Neural cell (in vitro differentiated cells): Measurements from ENCODE around the gene SFXN4.

ENCODE experiments used
- EP300 ChIP-seq: fragments of 450-650 bp; conservative IDR thresholded peaks from 2 replicates; pipeline ENCODE4 v1.6.1; 2014; ENCODE audit warnings: antibody characterized with exemption, mild to moderate bottlenecking, moderate library complexity; ENCODE audit not compliant: poor library complexity, severe bottlenecking
- EZH2 ChIP-seq: fragments of 200-600, 300-800 bp; shearing (Covaris generic), sonication (generic); IDR thresholded peaks from 2 replicates; pipeline ENCODE4 v1.6.1; 2014; ENCODE audit warnings: antibody characterized with exemption, low read length, borderline replicate concordance, mild to moderate bottlenecking; ENCODE audit not compliant: insufficient read depth, poor library complexity, severe bottlenecking
- MXI1 ChIP-seq: fragments of 450-650 bp; conservative IDR thresholded peaks from 2 replicates; pipeline ENCODE4 v1.6.1; 2014; ENCODE audit warnings: antibody characterized with exemption, mild to moderate bottlenecking; ENCODE audit not compliant: poor library complexity, severe bottlenecking
- RAD21 ChIP-seq: fragments of 450-650 bp; conservative IDR thresholded peaks from 2 replicates; pipeline ENCODE4 v1.6.1; 2014; ENCODE audit warnings: antibody characterized with exemption, mild to moderate bottlenecking, moderate library complexity
- TAF1 ChIP-seq: IDR thresholded peaks from 2 replicates; pipeline ENCODE4 v1.6.1; 2012; ENCODE audit warnings: low read depth
- TF ChIP-seq, protein P1 (sequence below): fragments of 450-650 bp; IDR thresholded peaks from 2 replicates; pipeline ENCODE4 v1.5.1; 2014; ENCODE audit warnings: antibody characterized with exemption, mild to moderate bottlenecking, moderate library complexity; ENCODE audit not compliant: poor library complexity, severe bottlenecking

DNA sequence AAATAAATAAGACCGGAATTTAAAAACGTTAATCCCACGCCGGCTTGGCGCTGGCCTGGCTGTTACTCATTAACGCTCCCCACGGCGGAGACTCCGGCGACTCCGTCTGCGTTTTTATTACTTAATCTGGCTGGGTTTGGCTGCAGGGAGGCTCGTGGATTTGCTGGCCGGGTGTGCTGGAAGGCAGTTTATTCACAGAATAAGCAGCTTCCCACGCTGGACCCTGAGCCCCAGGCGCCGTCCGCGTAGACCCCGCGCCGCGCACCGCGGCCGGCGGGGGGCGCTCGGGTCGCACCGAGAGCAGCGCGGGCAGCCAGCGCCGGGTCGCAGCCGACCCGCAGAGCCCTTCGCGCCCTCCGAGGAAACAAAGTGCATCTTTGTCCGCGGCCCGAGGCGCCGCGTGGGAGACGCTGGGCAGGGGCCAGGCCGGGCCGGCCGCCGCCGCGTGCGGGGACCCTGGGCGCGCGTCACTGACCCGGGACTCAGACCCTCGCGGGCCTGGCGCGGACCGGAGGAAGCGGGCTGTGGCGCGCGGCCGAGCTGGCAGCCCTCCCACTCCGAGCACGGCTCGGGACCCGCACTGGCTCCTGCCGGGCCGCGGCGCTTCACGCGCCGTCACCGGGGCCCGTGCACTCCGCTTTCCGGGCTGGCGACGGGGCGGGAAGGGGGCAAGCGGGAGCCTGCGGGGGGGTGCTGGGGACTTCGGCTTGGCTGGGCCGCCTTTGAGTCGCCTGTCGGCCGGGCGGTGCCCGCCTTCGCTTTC lies 41.3 kb upstream of the SFXN4 start:
- TF ChIP-seq, protein P1, sequence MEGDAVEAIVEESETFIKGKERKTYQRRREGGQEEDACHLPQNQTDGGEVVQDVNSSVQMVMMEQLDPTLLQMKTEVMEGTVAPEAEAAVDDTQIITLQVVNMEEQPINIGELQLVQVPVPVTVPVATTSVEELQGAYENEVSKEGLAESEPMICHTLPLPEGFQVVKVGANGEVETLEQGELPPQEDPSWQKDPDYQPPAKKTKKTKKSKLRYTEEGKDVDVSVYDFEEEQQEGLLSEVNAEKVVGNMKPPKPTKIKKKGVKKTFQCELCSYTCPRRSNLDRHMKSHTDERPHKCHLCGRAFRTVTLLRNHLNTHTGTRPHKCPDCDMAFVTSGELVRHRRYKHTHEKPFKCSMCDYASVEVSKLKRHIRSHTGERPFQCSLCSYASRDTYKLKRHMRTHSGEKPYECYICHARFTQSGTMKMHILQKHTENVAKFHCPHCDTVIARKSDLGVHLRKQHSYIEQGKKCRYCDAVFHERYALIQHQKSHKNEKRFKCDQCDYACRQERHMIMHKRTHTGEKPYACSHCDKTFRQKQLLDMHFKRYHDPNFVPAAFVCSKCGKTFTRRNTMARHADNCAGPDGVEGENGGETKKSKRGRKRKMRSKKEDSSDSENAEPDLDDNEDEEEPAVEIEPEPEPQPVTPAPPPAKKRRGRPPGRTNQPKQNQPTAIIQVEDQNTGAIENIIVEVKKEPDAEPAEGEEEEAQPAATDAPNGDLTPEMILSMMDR = peak; percentile 94
- TF ChIP-seq RAD21 (peak; percentile 86), MXI1 (peak; percentile 79), EP300 (peak; percentile 26), EZH2 (no peak), TAF1 (no peak)
